ENCODE results near the gene QPCTL. TPM values are rescaled to one million over a fixed set of nuclear protein-coding genes. Genes with fewer than 3 reads are reported as not detected.

QPCTL gene
- total and polyA plus RNA-seq, 9 of the 15 experiments (the other 6 are each of a cell fraction or from before 2014, with no cell fraction given), result 0.99 to 31.3 (median 12.7) TPM

DNA sequence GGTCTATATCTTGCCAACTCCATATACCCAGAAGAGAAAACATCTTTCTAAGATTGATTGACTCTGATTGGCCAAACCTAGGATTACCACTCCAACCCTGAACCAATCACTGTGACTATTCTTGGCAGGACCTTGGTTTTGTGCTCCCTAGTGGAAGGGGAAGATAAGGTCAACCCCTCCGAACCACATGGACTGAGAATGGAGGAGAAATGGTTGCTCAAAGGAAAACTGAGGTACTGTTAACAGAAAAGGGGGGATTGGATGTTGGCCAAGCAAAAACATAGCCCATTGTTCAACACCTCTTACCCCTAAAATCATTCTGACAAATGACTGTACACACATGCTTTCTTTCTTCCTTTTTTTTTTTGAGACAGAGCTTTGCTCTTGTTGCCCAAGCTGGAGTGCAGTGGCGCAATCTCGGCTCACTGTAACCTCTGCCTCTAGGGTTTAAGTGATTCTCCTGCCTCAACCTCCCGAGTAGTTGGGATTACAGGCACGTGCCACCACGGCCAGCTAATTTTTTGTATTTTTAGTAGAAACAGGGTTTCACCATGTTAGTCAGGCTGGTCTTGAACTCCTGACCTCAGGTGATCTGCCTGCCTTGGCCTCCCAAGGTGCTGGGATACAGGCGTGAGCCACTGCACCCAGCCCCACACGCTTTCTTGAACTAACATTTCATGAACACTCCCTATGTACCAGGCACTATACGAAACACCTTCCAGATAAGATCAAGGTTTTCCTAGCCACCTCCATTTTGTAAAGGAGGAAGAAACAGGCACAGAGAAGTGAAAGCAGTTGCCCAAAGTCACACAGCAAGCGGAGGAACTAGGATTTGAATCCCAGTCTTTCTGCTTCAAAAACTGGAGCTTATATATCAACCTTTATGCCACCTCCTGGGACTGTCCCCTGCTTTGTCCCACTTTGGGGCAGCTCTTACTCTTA is 47.3 kb downstream of the QPCTL start (continued):
- TF ChIP-seq BRD4 (IDR thresholded peaks at IDR 0.05) (peak; percentile 92), GABPA (tag; conservative IDR thresholded peaks at IDR 0.05; ENCODE audit: low read depth) (no peak), BACH1 (tag; IDR thresholded peaks at IDR 0.05) (peak; percentile 70), KLF10 (CRISPR knock-in tag; IDR thresholded peaks at IDR 0.05) (no peak), HDAC3 (IDR thresholded peaks at IDR 0.05; ENCODE audit: borderline replicate concordance, partially characterized antibody) (no peak), KHSRP (IDR thresholded peaks at IDR 0.05) (0 out of 2 replicates have a peak, but pooled peaks have one; percentile 6), SMAD2 (IDR thresholded peaks at IDR 0.05; ENCODE audit: low read depth, low read length) (no peak), CTBP1 (IDR thresholded peaks at IDR 0.05; ENCODE audit: borderline replicate concordance) (no peak), CSDE1 (IDR thresholded peaks at IDR 0.05) (no peak), KLF1 (tag; IDR thresholded peaks at IDR 0.05) (no peak), RBBP5 (IDR thresholded peaks at IDR 0.05; ENCODE audit: borderline replicate concordance, insufficient read depth, low read length, poor library complexity, severe bottlenecking) (no peak), TAF1 (IDR thresholded peaks at IDR 0.05; ENCODE audit: control insufficient read depth, extremely low read depth, insufficient read depth, low read length, severe bottlenecking) (peak; percentile 58)
- TF ChIP-seq, protein P1, sequence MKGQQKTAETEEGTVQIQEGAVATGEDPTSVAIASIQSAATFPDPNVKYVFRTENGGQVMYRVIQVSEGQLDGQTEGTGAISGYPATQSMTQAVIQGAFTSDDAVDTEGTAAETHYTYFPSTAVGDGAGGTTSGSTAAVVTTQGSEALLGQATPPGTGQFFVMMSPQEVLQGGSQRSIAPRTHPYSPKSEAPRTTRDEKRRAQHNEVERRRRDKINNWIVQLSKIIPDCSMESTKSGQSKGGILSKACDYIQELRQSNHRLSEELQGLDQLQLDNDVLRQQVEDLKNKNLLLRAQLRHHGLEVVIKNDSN (CRISPR knock-in tag; IDR thresholded peaks at IDR 0.05), result no peak; the same call in 1 of the 2 replicates
- TF ChIP-seq, protein P2, sequence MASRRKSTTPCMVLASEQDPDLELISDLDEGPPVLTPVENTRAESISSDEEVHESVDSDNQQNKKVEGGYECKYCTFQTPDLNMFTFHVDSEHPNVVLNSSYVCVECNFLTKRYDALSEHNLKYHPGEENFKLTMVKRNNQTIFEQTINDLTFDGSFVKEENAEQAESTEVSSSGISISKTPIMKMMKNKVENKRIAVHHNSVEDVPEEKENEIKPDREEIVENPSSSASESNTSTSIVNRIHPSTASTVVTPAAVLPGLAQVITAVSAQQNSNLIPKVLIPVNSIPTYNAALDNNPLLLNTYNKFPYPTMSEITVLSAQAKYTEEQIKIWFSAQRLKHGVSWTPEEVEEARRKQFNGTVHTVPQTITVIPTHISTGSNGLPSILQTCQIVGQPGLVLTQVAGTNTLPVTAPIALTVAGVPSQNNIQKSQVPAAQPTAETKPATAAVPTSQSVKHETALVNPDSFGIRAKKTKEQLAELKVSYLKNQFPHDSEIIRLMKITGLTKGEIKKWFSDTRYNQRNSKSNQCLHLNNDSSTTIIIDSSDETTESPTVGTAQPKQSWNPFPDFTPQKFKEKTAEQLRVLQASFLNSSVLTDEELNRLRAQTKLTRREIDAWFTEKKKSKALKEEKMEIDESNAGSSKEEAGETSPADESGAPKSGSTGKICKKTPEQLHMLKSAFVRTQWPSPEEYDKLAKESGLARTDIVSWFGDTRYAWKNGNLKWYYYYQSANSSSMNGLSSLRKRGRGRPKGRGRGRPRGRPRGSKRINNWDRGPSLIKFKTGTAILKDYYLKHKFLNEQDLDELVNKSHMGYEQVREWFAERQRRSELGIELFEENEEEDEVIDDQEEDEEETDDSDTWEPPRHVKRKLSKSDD (conservative IDR thresholded peaks at IDR 0.05; ENCODE audit: low read length), result no peak
- TF ChIP-seq, protein P3, sequence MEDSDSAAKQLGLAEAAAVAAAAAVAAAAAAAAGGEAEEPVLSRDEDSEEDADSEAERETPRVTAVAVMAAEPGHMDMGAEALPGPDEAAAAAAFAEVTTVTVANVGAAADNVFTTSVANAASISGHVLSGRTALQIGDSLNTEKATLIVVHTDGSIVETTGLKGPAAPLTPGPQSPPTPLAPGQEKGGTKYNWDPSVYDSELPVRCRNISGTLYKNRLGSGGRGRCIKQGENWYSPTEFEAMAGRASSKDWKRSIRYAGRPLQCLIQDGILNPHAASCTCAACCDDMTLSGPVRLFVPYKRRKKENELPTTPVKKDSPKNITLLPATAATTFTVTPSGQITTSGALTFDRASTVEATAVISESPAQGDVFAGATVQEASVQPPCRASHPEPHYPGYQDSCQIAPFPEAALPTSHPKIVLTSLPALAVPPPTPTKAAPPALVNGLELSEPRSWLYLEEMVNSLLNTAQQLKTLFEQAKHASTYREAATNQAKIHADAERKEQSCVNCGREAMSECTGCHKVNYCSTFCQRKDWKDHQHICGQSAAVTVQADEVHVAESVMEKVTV (CRISPR knock-in tag; IDR thresholded peaks at IDR 0.05), result no peak
- TF ChIP-seq, protein P4, sequence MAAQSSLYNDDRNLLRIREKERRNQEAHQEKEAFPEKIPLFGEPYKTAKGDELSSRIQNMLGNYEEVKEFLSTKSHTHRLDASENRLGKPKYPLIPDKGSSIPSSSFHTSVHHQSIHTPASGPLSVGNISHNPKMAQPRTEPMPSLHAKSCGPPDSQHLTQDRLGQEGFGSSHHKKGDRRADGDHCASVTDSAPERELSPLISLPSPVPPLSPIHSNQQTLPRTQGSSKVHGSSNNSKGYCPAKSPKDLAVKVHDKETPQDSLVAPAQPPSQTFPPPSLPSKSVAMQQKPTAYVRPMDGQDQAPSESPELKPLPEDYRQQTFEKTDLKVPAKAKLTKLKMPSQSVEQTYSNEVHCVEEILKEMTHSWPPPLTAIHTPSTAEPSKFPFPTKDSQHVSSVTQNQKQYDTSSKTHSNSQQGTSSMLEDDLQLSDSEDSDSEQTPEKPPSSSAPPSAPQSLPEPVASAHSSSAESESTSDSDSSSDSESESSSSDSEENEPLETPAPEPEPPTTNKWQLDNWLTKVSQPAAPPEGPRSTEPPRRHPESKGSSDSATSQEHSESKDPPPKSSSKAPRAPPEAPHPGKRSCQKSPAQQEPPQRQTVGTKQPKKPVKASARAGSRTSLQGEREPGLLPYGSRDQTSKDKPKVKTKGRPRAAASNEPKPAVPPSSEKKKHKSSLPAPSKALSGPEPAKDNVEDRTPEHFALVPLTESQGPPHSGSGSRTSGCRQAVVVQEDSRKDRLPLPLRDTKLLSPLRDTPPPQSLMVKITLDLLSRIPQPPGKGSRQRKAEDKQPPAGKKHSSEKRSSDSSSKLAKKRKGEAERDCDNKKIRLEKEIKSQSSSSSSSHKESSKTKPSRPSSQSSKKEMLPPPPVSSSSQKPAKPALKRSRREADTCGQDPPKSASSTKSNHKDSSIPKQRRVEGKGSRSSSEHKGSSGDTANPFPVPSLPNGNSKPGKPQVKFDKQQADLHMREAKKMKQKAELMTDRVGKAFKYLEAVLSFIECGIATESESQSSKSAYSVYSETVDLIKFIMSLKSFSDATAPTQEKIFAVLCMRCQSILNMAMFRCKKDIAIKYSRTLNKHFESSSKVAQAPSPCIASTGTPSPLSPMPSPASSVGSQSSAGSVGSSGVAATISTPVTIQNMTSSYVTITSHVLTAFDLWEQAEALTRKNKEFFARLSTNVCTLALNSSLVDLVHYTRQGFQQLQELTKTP (IDR thresholded peaks at IDR 0.05; ENCODE audit: low read depth in 1 of 2, partially characterized antibody in 2 of 2), result no peak

All from K562 (cell line).